Middle frontal gyrus (tissue), 1 donor: ENCODE data around the gene KPNB1.

Experiments
- DNase-seq: peaks from one replicate; pipeline ENCODE4 v3.0.0-alpha.2; 2015; ENCODE audit warnings: low spot score; ENCODE audit errors: extremely low spot score

The KPNB1 gene

DNA sequence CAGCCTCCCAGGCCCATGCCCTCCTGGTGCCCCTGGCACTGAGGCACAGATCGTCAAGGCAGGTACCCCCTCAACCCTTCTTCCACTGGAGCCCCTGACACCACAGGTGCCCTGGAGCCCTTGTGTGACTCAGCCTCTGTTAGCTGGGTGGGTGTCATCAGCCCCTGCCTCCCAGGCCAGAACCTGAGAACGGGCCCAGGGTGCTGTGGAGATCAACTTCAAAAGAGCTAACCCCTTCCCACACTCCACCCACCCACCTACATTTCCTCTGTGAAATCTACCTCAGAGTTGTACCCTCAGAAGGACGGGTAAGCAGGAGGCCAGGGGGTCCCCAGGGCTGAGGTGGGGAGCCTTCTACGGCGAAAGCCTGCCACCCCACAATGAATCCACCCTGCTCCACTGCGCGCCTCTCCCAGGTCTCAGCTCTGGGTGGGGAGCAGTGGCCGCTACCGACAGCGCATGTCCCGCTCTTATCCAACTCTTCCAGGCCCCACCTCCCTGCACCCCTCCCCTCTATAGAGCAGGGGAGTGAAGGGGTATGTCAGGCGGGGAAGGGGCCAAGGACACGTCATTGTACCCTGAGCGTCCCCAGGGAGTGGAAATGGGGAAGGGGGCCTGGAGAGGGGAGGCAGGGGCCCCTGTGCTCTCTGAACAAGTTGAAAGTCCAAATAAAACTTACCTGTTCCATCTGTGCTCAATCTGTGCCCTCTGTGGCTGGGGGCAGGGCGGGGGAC lies 61.8 kb downstream of the KPNB1 start:
- DNase-seq: no peak

DNA sequence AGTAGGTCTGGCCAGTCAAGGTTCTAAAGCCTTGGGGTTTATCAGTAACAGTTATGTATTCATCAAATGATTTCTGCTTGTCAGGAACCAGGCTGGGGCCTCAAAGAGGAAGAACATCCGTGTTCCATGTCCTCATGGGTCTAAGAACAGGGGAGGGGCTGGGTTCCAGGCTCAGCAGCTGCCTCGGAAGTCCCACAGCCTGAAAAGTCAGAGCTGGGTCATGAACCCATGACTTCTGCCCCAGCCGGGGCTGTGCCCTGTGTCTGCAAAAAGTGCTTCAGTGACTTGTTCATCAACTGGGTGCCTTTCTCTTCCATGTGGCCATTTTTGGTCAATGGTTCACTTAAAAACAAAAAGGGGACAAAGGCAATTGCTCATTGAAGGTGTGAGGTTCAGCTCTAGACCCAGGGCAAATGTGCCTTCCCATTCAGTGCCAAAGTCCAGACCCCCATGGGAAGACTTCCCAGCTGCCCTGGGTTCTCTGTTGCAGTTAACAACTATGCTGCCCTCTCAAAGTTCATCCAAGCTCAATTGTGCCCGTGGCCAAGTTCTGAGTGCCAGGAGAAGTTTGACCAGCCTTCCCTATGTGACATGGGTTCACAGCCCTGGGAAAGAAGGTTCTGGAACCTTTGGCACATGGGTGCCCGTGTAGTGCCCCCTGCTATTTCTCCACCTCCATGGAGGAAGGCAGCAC lies 62.8 kb downstream of the KPNB1 start:
- DNase-seq: no peak

DNA sequence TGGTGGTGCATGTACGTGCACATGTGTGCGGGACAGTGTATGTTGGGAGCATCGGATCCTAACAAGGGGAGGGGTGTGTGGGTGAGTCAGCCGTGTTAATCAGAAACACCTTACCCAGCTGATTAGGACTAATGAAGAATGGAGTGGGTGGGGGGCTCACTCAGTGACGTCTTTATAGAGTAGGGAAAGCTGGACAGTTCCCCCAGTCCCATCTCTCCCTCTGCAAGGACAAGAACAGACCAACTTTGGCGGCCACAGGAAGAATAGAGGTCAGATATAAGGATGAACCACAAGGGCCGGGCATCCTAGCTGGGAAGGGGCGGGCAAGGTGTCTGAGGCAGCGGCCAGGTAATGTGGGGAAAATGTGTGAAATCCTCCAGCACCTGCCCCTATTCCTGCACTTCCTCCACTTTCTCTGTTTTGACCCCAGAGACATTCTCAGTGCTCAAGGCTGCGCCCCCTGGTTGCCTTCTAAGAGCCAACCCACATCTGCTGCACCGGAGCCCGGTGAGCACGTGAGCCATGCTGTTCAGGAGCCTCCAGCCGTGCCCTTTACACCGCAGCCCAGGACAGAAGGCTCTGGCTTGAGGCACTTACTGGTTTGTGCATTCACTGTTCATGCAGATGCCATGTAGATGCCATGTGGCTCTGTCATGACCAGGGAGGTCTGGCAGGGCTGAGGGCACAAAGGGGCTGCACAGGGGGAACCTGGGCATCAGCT lies 64.4 kb downstream of the KPNB1 start:
- DNase-seq: no peak

DNA sequence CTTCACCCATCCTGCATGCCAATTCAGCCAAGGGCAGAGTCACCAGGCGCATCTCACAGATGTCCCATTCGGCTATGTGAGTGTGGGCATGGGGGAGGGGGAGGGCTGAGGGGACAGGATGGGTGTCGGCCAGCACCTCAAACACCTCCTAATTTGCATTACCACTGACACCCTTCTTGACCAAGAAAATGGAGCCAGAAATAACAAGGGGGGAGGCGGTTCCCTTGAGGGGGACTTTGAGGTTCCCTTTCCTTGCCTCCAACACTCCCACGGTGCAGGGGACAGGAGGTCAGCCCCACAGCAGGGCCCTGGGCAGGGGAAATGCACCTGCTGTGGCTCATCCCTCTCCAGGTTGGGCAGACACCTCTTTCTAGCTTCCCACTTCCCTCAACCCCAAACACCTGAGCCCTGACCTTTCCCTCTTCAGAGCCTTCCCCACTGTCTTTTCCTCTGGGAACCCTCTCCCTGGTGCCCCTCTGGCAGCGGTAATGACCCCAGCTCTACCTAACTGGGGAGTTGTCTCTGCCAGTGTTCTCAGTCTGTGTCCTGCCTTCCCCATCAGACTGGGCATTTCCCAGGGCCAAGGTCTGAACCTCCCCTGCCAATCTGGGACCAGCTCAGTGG lies 65.2 kb downstream of the KPNB1 start:
- DNase-seq: no peak

DNA sequence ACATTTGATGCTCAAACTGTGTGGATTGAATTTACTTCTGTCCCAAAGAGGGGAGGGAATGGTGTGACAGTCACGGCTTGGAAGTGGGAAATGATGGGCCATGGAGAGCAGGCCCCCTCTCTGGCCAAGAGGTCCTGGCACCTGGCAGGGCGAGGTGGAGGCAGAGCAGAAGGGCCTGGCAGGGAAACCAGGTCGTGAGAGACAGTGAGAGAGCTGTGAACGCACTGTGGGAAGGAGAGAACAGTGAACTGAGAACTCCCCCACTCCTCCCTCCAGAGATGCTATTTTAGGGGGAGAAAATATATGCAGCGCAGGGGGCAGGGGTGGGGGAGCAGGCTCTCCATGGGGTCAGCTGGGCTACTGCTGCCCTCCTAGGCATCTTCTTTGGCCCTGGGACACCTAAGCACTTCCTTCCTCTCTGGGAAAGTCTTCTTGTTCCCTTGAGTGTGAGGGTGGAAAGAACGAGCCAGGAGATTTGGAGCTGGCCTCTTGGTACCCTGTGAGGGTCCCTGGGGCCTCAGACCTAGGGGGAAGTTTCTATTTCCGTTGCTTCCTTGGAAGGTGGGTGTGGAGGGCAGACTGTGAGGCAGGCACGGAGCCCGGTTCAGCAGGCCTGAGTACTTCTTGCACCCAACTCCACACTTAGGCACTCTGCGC lies 66.1 kb downstream of the KPNB1 start:
- DNase-seq: no peak

DNA sequence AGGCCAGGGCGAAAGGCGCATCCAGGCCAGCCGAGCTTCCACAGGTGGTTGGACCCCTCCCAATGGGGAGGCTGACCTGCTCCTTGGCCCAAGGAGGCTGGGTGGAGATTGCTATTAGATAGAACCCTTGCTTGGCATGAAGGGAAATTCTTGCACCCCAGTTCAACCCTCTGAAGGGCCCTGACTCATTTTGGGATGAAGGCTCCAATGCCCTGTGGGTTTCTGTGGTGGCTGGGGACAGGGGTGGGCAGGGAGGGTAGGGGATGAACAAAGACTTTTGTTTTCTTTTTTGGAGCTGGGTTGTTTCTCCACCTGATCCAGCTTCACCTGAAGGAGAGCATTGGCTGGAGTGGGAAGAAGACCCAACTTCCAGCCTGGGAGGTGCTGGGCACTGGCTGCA lies 66.7 kb downstream of the KPNB1 start:
- DNase-seq: no peak

DNA sequence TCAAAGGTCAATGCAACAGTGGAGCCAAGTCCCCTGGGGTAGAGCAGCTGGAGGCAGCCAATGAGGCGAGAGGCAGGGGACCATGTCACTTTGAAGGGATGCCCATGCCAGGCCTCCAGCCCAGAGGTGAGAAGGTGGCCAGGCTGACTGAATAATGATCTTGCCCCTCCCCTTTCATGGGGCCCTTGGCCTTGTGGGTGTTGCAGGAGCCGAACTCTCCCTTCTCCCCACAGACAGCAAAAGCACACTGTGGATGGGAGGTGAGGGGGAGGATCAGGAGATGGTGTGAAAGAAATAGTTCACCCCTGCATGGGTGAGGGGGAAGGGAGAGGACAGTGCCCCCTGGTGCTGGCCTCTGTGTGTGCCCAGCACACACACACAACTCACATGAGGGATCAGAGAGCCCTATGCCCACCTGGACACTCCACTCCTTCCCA lies 67.6 kb downstream of the KPNB1 start:
- no peak for DNase-seq

DNA sequence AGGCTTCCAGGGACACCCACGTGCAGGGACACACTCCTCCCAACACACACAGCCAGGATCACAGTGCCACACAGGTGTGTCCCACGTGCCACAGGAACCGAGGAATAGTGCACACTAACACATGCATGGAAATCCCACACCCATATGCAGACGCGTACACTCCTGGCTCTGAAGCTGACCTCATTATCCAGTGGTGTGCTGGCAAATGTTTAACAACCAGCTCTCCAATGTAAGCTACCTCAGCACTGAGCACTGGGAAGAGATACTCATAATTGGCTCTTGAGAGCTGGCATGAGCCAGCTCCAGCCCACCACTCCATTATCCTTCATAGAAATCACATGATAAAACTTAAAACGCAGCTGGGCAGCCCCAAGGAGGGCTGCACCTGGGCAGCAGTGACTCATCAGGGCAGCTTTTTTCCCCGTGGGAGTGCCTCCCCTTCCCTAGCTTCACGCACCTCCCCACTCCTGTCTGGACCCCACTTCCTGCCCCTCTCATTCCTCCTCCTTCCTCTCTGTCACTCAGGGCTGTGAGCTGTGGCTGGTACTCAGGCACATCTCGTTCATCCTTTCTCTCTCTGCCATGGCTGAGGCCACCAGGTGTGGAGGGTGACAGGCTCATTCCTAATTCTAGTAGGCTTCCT lies 68.4 kb downstream of the KPNB1 start:
- DNase-seq: no peak

DNA sequence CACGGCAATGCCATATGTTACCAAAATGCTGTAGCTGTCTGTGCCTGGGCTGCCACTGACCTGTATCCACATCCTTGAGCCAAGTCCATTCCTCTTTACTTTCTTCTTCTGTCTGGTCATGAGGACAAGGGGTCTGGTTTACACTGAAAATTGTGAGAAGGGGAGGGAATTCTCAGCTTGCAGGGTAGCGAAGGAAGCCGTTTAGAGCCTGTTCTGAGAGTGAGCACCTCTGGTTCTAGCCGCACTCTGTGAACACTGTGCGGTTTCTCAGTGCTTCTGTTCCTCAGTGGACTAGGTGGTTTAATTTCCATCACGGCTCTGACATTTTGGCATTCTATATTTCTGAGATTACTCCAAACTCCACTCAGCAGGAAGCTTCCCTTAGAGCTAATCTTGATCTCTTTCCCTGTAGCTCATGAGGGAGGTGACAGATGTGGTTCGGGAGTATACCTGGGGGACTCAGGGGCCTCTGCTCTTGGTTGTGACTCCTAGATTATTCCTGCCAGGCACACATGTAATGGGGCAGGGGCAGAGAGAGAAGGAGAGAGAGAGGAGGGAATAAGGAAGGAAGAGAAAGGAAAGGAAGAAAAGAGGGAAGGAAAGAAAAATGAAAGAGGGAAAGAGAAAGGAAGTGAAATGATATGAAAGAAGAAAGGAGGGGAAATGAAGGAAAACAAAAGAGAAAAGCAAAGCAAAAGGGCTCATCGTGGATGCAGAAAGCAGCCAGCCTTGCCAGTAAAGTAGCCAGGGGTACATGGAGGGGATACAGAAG lies 69.1 kb downstream of the KPNB1 start:
- no peak for DNase-seq

DNA sequence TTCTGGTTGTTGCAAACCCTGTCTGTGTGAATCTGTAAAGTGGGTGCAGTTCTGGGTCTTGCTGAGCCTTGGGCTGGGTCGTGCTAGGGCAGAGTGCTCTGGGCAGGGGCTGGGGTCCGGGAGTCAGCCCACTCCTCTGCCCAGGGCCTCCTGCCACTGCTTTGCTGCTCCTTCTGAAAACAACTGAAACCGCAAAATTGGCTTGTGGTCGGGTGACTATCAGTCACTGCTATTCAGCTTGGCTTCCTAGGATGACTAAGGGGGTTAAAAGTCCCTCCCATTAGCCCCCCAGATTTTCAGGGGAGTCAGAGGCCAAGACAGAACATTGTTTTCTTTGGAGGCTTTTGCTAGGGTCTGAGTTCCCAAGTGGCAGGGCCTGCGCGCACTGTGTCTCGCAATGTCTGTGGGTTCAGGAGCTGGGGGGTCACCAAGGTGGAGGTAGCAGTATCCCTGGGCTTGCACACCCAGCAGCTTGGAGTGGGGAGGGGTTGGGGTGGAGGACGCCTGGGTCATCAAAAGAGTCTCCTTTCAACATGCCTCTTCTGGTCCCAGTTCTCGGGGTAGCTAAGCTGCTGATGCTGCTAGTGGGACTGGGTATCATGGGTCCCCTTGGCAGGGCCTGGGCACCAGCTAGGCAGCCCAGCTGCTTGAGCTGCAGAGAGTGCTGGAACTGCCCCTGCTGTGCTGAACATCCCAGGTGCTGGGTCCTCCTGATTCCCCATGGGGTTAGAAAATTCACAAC lies 69.9 kb downstream of the KPNB1 start:
- DNase-seq: no peak

DNA sequence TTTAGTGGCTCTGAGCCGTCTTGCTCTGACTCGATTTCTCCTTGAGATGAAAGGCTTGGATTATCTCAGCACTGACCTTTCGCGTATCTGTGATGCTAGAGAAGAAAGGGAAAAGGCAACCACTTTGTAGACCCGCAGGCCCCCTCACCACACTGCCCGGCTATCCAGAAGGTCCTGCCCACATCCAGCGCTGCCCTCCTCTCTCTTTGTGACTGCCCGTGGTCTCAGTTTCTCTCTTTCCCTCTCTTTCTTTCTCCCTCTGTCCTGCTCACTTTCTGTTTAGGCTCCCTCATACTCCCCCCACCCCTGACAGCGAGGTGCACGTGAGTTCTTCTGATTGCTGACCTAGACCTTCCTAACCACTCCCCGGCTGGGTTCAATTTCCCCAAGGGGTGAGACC lies 70.5 kb downstream of the KPNB1 start:
- no peak for DNase-seq

DNA sequence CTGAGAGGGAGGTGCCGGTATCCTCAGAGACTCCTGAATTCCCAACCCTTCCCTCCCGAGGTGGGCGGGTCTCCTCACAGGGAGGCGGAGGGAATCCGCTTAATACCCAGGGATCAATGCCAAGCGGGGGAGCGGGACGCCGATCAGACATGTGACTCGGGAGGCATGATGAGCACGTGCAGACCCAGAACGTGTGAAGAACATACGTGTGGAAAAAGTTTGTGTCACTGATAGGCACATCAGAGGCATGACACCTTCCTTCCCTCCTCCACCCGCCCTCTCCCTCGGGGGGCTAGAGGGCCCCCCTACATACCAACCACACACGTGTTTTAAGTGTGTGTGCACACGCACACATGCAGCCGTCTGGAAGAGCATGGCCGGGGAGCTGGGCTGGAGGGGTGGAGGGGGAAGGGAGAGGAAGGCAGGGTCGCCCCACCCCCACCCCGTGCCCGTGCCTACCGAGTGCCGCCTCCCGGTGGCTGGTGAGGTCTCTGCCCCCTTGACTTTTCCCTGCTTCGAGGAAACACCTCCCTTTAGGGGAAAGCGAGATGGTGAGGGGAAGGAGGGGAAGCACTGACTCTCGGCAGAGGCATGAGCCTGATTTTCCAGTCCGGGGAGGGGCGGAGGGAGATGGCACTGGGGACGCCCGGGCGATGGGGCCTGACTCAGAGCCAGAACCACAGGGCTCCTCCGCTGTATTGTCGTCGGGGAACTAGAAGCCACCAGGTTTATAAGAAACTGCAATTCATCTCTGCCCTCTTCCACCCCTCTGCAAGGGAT lies 71.2 kb downstream of the KPNB1 start:
- no peak for DNase-seq

DNA sequence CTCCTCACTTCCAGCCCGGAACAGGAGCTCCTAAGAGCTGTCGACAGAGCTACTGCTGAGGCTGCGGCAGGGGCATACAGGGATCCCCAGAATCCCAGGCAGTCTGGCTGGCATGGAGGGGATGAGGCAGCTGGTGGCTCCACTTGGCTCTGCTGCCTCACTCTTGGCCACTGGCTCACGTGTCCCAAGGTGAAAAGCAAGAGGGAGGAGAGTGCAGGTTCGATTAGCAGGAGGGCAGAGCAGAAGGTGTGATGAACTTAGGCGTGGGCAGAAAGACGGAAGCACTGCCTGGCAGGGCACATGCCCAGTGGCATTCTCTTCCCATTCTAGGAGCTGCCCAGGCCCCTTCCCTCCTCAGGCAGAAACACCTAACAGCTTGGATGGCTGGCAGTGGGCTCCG lies 72.0 kb downstream of the KPNB1 start:
- DNase-seq: no peak

DNA sequence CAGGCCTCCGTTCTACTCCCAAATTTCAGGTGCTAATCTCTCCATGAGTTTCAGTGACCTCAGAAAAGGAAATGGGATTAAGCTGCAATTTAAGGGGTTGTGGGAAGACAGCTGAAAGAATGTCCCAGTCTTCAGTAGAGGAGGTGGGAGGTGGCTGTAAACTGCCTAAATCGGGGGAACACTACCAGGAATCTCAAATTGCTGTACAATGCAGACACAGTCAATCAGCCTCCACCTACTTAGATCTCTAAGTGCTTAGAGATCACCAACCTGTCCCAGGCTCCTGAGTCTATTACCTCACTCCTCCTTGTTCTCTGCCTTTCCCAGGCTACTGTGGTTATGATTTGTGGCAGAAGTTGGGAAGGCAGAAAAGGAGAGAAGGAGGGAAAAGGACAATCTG lies 75.0 kb downstream of the KPNB1 start:
- DNase-seq: no peak

DNA sequence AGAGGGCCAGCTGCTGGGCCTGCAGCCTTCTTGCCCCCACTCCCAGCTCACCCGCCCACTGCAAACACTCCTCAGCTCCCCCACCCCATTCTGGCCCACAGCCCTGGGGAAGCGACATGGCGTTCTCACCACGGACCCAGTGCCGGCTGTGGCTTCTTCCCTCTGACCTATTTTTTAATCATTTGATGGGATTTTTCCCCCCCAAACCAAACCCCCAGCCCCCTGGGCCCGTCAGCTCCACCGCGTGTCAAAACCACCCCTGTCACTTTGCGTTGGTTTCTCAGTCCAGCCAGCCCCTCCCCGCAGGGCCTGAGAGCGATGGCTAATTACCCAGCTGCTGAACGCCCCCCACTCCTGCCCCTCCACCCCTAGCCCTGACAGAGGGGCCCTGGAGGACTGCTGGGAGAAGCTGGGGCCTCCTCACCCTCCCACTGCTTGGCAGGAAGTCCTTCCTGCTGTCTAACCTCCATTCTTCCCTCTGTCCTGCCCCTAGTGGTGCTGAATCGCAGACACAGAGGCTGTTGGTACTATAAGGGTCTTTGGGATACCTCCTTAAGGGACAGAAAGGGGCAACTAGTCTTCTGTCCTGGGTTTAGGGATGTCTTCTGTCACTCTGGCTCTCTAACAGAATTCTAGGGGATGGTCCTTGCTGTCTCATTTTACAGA lies 75.9 kb downstream of the KPNB1 start:
- DNase-seq: no peak

DNA sequence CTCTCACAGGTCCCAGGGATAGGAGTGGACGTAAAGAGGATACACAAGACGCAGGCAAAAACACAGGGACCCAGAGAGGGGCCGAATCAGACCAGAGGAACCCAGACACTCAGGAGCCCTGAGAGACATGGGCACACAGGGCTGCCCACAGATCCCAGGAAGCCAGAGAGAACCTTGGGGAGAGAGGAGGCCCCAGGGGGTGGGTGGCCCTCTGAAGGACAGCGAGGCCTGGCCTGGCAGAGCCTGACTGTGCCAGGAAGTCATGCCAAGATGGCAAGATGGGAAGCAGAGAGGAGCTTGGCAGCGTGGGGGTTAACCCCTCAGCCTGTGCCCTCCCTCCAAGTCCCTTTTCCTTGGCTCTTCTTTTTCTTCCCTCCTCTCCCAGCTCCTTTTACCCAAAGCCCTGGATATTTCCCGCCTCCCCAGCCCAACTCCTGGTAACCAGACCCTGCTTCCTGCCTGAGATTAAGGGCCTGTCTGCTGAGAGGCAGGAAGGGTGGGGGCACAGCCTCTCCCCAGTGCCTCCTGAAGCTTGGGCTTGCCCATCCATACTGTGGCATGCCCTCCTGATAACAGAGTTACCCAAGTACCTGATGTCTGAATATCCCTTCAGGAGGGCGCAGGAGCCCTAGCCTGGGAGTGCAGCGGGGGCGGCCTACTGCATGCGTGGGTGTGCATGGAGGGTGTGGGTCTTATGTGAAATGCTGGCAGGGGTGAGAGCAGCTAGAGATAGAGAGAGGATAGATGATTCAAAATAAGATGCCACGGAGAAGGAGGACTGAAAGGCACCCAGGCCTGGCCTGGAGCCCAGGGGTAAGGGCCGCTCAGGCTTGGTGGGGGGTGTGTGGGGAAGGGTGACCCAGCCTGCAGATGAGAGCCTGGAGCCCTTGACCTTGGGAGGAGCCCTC lies 77.3 kb downstream of the KPNB1 start:
- DNase-seq: no peak

DNA sequence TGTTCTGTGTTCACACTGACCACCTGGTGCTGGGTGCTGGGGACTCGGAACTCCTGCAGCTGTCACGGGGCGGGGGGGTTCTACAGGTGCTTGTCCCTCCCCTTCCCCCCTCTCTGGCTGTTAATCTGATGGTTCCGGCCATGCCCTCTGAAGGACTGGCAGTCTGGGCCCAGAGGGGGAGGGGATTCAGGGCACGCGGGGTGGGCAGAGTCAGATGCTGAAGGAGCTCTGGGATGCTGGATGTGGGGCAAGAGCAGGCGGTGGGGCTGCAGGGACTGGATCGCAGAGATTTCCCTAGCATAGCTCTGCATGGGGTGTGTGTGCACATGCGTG lies 78.0 kb downstream of the KPNB1 start:
- no peak for DNase-seq
